K562 (cell line): ENCODE data around the gene SLC18B1. TPM values are rescaled to one million over a fixed set of nuclear protein-coding genes. Genes with fewer than 3 reads are reported as not detected.

Experiments
- CREM ChIP-seq: IDR thresholded peaks from 2 replicates; pipeline ENCODE4 v1.6.1; 2014; ENCODE audit warnings: antibody characterized with exemption, low read depth
- SMAD2 ChIP-seq: fragments of 150-350 bp; IDR thresholded peaks from 2 replicates; pipeline ENCODE4 v1.6.1; 2014; ENCODE audit warnings: low read depth, mild to moderate bottlenecking, low read length
- ZNF232 ChIP-seq: sonication (generic); formaldehyde crosslinking; IDR thresholded peaks from 2 replicates; pipeline ENCODE4 v1.8.0; 2022; ENCODE audit warnings: mild to moderate bottlenecking, missing genetic modification reagents
- ZNF324 ChIP-seq: fragments of 250-450 bp; sonication (Bioruptor Pico); IDR thresholded peaks from 2 replicates; pipeline ENCODE4 v1.4.0; 2020; ENCODE audit warnings: mild to moderate bottlenecking
- ZNF507 ChIP-seq: conservative IDR thresholded peaks from 2 replicates; pipeline ENCODE4 v1.6.1; 2017; ENCODE audit warnings: missing genetic modification characterization, missing compliant biosample characterization
- ZNF785 ChIP-seq: fragments of 250-450 bp; sonication (Bioruptor Pico); IDR thresholded peaks from 2 replicates; pipeline ENCODE4 v1.4.0; 2020; ENCODE audit warnings: mild to moderate bottlenecking
- polyA plus RNA-seq, 8 experiments: library from polyadenylated mRNA; depleted of rRNA in 4 of 8; stranded (reverse) in 5 of 8; unstranded in 3 of 8; fragments of >200 nt; fragmentation: Nextera tagmentation in 2 of 8; fragmentation: Illumina TruSeq in 1 of 8; extraction: Ambion mirVana in 2 of 8; extraction: Trizol in 1 of 8; gene quantifications; 2 replicates each; pipeline versions ENCODE4 v1.2.1 to v1.2.3, GENCODE V29; 2011 to 2014; ENCODE audit warnings: inconsistent platforms in 1 of 8, missing spikeins in 1 of 8
- total RNA-seq, 7 experiments: library from RNA; depleted of rRNA in 6 of 7; stranded (reverse); fragments of >200 nt in 6 of 7; fragmentation: Illumina TruSeq in 2 of 7; extraction: Trizol in 2 of 7; gene quantifications; 2 replicates each; pipeline versions ENCODE4 v1.2.1 to v1.2.3, GENCODE V29; 2011 to 2021; ENCODE audit warnings: low replicate concordance in 1 of 7
- TF ChIP-seq, protein P1 (sequence below): fragments of 250-450 bp; sonication (Bioruptor Pico); IDR thresholded peaks from 2 replicates; pipeline ENCODE4 v1.5.1; 2021; ENCODE audit warnings: mild to moderate bottlenecking
- TF ChIP-seq, protein P2 (sequence below), 3 experiments: fragments of 200-800 bp in 1 of 3; fragments of 250-450 bp in 1 of 3; fragments of 450-650 bp in 1 of 3; sonication (Bioruptor Pico) in 1 of 3; sonication (Bioruptor generic) in 1 of 3; formaldehyde crosslinking in 1 of 3; IDR thresholded peaks; 2 replicates each; pipeline versions ENCODE4 v1.6.1 to v1.8.0; 2016 to 2022; ENCODE audit warnings: mild to moderate bottlenecking in 2 of 3, missing genetic modification characterization in 2 of 3, missing compliant biosample characterization in 1 of 3, moderate library complexity in 1 of 3

The SLC18B1 gene
- total and polyA plus RNA-seq, 9 of the 15 experiments (the other 6 are each of a cell fraction or from before 2014, with no cell fraction given): 10.4 to 49.1 (median 32.0) TPM

DNA sequence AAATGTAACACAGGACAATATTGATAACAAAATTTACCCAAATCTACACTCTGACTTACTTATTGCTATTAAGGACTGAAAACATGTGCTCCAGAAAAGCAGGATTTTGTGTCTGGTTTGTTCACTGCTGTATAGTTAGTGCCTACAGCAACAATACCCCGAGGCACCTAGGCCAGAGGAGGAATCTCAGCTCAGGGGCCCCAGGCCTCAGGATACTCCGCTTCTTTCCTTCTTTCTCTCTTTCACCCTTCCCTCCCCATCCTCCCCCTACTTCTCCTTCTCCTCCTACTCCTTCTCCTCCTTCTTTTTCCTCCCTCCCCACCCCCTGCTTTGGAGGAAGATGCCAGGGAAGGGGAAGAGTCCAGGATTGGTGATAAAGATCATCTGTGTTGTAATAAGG is 39.7 kb downstream of the SLC18B1 start (continued):
- TF ChIP-seq, protein P1, sequence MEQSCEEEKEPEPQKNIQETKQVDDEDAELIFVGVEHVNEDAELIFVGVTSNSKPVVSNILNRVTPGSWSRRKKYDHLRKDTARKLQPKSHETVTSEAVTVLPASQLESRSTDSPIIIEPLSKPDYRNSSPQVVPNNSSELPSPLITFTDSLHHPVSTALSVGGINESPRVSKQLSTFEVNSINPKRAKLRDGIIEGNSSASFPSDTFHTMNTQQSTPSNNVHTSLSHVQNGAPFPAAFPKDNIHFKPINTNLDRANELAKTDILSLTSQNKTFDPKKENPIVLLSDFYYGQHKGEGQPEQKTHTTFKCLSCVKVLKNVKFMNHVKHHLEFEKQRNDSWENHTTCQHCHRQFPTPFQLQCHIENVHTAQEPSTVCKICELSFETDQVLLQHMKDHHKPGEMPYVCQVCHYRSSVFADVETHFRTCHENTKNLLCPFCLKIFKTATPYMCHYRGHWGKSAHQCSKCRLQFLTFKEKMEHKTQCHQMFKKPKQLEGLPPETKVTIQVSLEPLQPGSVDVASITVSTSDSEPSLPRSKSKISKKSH (CRISPR knock-in tag): no peak
- TF ChIP-seq SMAD2 (no peak), ZNF324 (CRISPR knock-in tag) (no peak), ZNF785 (CRISPR knock-in tag) (no peak), ZNF232 (CRISPR knock-in tag) (no peak), ZNF507 (no peak), CREM (no peak)
- TF ChIP-seq, protein P2, sequence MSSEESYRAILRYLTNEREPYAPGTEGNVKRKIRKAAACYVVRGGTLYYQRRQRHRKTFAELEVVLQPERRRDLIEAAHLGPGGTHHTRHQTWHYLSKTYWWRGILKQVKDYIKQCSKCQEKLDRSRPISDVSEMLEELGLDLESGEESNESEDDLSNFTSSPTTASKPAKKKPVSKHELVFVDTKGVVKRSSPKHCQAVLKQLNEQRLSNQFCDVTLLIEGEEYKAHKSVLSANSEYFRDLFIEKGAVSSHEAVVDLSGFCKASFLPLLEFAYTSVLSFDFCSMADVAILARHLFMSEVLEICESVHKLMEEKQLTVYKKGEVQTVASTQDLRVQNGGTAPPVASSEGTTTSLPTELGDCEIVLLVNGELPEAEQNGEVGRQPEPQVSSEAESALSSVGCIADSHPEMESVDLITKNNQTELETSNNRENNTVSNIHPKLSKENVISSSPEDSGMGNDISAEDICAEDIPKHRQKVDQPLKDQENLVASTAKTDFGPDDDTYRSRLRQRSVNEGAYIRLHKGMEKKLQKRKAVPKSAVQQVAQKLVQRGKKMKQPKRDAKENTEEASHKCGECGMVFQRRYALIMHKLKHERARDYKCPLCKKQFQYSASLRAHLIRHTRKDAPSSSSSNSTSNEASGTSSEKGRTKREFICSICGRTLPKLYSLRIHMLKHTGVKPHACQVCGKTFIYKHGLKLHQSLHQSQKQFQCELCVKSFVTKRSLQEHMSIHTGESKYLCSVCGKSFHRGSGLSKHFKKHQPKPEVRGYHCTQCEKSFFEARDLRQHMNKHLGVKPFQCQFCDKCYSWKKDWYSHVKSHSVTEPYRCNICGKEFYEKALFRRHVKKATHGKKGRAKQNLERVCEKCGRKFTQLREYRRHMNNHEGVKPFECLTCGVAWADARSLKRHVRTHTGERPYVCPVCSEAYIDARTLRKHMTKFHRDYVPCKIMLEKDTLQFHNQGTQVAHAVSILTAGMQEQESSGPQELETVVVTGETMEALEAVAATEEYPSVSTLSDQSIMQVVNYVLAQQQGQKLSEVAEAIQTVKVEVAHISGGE (CRISPR knock-in tag; IDR thresholded peaks at IDR 0.05): no peak
